Stimulated activated CD8-positive, alpha-beta memory T cell treated with anti-CD3 and anti-CD28 coated beads, Interleukin-4, amount 100 ng/mL, for 48 hours (primary cell): Measurements from ENCODE around the gene SKIC8.
"Not testable (repeated sequence)": the region's sequence is repeated elsewhere in the genome, so short reads cannot be mapped to it uniquely, and the experiment has no call there.

ENCODE experiments used
- DNase-seq: peaks from one replicate; pipeline ENCODE4 v3.0.0-alpha.2; 2020

SKIC8 gene

DNA sequence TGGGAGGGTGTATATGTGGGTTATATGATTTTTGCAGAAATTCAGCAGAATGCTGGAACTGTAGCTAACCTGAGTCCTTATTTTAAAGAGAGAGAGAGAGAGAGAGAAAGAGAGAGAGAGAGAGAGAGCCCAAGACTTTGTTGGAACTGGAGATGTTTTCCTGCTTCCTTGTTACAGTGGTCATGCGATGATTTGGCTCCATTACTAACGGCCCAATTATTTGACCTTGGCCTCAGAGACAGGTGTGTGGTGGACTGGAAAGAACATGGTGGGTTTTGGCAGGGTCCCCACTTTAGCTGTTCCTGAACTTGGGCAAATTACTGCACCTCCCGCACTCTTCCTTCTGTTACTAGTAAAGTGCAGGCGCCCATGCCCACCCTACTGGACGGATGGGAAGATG is 50.3 kb downstream of the SKIC8 start:
- no peak for DNase-seq

DNA sequence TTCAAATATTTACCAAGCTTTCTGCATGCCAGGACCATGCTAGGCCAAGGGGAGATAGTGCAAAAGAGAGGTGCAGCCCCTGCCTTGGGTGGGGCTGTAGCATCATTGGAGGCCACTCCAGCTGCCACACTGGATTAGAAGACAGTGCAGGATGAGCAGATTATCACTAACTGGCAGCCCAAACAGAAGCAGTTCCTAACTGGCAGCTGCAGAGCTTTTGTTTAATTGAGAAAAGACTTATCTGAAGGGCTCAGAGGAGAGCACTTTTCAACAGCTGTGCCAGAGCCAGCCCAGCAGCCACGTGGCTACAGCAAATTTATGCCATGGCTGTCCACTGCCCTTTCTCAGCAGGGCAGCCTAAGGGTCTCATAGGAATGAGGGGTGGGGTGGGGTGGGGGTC is 51.5 kb downstream of the SKIC8 start:
- DNase-seq: no peak

DNA sequence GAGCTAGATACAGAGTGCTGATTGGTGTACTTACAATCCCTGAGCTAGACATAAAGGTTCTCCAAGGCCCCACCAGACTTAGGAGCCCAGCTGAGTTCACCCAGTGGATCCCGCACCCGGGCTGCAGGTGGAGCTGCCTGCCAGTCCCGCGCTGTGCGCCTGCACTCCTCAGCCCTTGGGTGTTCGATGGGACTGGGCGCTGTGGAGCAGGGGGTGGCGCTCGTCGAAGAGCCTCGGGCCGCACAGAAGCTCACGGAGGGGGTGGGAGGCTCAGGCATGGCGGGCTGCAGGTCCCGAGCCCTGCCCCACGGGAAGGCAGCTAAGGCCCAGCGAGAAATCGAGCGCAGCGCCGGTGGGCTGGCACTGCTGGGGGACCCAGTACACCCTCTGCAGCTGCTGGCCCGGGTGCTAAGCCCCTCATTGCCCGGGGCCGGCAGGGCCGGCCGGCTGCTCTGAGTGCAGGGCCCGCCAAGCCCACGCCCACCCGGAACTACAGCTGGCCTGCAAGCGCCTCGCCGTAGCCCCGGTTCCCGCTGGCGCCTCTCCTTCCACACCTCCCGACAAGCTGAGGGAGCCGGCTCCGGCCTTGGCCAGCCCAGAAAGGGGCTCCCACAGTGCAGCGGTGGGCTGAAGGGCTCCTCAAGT is 53.3 kb downstream of the SKIC8 start:
- not testable (repeated sequence) for DNase-seq

DNA sequence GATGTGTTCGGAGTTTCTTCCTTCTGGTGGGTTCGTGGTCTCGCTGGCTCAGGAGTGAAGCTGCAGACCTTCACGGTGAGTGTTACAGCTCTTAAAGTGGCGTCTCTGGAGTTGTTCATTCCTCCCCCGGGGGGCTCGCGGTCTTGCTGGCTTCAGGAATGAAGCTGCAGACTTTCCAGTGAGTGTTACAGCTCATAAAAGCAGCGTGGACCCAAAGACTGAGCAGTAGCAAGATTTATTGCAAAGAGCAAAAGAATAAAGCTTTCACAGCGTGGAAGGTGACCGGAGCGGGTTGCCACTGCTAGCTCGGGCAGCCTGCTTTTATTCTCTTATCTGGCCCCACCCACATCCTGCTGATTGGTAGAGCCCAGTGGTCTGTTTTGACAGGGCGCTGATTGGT is 54.0 kb downstream of the SKIC8 start:
- DNase-seq: not testable (repeated sequence)

DNA sequence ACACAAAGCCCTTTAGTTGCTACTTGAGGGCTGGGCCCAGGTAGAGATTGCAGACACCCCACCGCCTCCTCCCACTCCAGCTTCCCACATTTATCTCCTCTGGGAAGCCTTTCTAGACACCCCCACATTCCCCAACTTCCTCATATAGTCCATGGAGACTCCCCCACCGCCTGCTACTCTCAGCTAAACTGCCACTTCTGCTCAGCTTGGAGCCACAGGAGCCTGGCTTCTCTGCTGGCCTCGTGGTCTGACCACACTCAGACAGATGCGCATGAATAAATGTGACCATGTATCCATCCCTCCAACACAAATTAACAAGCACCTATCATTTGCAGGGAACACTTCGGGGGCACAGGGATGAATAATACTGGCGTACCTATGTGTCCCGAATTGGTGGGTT is 54.5 kb downstream of the SKIC8 start:
- no peak for DNase-seq

DNA sequence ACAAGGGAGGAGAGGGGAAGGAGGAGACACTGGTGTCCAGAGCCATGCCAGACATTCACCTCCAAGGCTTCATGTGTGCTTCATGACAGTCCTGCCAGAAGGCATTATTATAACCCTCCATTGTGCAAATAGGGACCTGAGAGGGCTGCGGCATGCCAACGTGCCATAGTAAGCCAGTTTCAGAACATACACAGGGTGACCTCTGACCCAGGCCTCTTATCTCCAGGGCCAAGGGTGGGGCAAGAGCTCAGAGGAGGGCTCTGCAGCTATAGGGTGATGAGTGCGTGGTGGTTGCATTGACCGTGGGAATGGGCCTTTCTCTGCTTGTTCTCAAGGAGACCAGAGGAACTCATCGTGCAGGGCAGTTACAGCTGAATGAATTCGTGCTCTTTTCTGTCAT is 55.3 kb downstream of the SKIC8 start:
- no peak for DNase-seq

DNA sequence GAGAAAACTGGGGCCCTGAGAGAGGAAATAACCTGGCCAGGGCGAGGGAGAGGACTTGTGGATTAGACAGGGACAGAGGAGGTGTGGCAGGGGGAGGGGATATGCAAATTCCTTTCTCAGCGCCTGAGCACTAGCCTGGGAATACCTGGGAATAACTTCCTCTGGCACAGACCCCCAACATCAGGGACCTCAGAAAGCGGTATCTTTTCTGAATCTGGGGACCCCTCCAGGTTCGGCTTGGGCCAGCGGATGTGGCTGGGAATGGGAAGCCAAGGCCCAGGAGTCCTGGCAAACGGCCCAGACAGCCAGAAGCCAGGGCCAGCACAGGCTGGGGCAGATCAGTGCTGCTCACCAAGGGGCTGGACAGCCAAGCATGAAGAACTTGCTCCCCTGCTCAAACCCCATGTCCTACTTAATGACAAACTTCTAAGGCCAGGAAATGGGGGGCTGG is 55.9 kb downstream of the SKIC8 start:
- no peak for DNase-seq

DNA sequence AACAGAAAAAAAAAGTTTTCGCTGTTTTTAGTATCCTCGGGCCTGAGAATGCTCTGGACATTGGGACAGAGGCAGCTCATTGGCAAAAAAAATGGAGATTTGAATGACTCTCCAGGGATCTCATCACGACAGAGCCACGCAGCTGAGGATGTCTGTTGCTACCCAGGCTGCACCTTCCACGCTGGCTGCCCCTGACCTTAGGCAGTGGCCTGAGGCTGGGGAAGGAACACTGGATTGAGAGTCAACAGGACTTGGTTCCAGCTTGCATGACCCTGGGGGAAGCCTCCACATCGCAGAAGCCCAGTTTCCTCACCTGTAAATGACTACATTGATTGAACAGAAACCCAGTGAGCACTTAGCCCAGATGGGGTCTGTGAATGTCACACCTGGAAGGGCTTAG is 56.4 kb downstream of the SKIC8 start:
- DNase-seq: no peak

DNA sequence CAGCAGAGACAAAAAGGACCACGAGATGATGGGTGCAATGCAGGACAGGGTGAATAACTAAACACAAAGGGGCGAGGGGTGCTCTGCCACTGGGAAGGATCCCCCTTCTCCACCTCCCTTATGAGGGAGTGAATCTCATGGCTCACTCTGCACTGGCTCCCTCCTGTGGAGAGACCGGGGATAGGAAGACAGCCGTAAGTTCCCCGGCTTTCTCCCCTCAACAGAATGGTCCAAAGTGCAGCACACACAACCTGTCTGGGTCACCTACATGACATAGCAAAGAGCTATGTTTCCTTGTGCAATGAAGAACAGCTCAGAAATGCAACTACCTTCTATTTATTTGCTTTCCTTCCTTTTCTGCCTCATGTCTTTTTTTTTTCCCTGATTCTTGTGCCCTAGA is 57.3 kb downstream of the SKIC8 start:
- peak; percentile 53 for DNase-seq

DNA sequence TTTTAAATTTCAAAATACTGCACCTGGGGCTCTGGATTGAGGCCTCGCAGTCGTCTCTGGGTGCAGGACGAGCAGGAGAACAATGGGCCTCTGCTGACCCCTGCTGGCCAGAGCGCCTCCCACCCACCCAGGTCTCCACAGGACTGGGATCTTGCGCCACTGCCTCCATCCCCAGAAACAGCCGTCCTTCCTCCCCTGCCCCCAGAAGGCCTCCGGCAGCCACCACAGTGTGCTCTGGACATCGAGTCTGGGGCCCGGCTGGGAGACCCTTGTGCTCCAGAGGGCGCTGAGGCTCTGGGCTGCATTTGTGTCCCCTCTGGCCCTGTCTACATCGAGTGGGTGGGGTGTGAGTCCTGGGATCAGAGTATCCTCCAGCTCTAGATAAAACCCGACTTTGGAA is 58.4 kb downstream of the SKIC8 start:
- peak; percentile 95 for DNase-seq

DNA sequence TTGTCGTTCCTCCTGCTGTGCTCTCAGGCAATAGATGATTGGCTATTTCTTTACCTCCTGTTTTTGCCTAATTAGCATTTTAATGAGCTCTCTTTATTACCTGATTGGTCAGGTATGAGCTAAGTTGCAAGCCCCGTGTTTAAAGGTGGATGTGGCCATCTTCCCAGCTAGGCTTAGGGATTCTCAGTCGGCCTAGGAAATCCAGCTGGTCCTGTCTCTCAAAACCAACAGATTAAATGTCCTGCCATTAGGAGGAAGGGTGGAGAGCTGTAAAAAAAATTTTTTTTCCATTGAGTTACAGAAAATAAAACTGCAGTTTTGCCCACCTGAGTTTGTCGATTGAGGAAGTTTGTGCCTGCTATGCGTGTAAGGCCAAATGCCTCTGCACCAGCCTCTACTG is 59.6 kb downstream of the SKIC8 start:
- no peak for DNase-seq

DNA sequence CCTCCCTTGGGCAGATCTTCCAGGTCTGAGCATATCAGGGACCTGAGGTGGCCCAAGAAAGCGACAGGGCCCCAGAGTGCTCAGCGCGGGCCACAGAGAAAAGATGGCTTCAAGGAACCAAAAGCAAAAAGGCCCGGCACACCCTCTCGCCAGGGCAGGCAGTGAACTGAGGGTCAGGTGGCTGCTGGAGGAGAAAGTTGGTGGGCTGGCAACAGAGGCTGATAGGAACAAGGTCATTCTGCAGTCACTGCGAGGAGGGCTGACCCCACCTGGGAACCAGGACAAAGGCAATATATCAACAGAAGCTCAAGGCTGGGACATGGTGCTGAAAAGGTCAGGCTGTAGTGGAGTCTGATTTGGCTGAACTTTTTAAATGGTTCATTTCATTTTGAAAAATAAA is 62.3 kb downstream of the SKIC8 start:
- DNase-seq: no peak

DNA sequence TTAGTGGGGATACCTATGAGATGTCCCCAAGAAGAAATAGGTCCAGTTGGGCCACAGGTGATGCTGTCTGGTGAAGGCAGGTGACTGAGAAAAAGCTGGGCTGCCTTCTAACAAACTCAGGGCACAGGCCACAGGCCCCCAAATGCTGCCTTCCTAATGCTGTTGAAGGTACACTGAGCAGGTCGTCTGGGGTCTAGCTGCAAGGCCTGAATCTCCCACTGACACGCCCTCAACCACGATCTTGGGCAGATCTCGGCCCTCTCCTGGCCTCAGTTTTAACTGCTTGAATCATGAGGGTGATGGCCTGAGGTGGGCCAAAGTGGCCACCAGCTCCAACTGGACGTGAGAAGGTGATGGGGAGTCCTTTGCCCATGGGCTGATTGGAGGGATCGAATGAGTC is 62.9 kb downstream of the SKIC8 start:
- DNase-seq: no peak

DNA sequence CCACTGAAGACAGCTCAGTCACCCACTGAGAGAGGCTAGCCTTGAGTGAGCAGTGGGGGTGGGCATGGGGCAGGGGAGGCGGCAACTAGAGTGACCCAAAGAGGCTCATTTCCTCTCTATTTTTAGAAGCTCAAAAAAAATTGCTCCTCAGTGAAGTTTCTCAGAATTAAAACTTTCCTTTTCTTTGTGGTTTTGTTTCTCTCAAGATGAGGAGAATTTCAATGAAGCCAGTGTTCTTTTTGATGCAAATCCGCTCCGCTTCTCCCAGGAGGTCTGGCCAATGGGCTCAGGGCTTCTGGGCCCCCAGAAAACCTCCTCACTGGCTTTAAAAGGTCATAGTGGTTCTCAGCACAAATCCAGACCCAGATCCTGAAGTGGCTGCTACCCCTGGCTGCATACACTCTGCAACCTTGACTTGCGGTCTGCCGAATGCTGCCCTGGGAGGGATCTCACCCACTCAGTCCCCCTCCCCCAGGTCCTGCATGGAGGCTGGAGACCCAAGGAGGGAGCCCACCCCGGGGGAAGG is 64.8 kb downstream of the SKIC8 start, which contains the start of gene ACSBG1:
TSS of gene ACSBG1 (minus strand) at position 51 of the 526 bp plus-strand sequence. CDS start 64 bp downstream, outside the sequence.
- no peak for DNase-seq

DNA sequence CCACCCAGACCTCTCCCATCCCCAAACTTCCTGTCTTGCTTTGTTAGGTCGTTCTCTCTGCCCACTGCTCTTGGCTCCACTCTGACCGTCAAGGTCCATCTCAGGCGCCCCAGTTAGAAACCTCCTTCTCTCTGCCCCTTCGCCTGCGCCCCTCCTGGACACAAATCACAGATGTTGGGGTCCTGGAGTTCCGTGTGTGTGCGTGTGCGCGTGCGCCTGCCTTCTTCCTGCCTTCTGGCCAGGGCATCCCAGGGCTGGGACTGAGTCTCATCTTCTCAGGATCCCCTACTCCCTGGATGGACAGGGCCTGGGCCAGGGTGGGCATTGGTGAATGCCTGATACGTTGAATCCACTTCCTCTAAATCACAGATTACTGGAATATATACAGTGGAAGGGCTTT is 65.9 kb downstream of the SKIC8 start:
- no peak for DNase-seq
